Body of pancreas (tissue), 4 donors: ENCODE data around the gene GALNT2. TPM values are rescaled to one million over a fixed set of nuclear protein-coding genes. Genes with fewer than 3 reads are reported as not detected.

Experiments
- ATAC-seq: fragments of 150-250 bp; one replicate; pipeline ENCODE4 v1.9.1; 2016
- DNase-seq, 4 donors: peaks; one replicate each; pipeline ENCODE4 v3.0.0-alpha.2; 2019
- H3K27ac ChIP-seq, 4 donors: fragments of 200-600 bp; sonication (generic); 1 replicate in 3 of 4; 2 replicates in 1 of 4; pipeline versions ENCODE4 v1.5.1 to v1.6.1; 2016 to 2019; ENCODE audit warnings: mild to moderate bottlenecking in 1 of 4, mixed read lengths in 1 of 4, moderate library complexity in 1 of 4
- H3K27me3 ChIP-seq, 2 donors: fragments of 200-600 bp; sonication (generic); one replicate each; pipeline ENCODE4 v1.6.0; 2016; ENCODE audit warnings: mild to moderate bottlenecking in 1 of 2
- H3K36me3 ChIP-seq, 2 donors: fragments of 200-600 bp; sonication (generic); replicated peaks in 1 of 2; 2 replicates each; pipeline ENCODE4 v1.5.1; 2016; ENCODE audit warnings: low read depth in 2 of 2; ENCODE audit not compliant: insufficient read depth in 1 of 2
- H3K4me1 ChIP-seq: fragments of 200-600 bp; sonication (generic); one replicate; pipeline ENCODE4 v1.6.0; 2016
- H3K4me3 ChIP-seq, 2 donors: fragments of 200-600 bp; sonication (generic); 1 replicate in 1 of 2; 2 replicates in 1 of 2; pipeline ENCODE4 v1.5.1; 2016 to 2019
- H3K9me3 ChIP-seq, 3 donors: fragments of 200-600 bp; sonication (generic); 1 replicate in 2 of 3; 2 replicates in 1 of 3; pipeline ENCODE4 v1.5.1; 2016
- CTCF ChIP-seq, 7 experiments: fragments of 450-650 bp in 4 of 7; fragments of 200-600 bp in 3 of 7; sonication (generic) in 3 of 7; IDR thresholded peaks; one replicate each; pipeline ENCODE4 v1.5.1; 2016 to 2019; ENCODE audit warnings: antibody characterized with exemption in 7 of 7
- POLR2A ChIP-seq, 3 donors: fragments of 450-650 bp; IDR thresholded peaks; one replicate each; pipeline ENCODE4 v1.6.1; 2016; ENCODE audit warnings: antibody characterized with exemption in 3 of 3, mild to moderate bottlenecking in 2 of 3
- WGBS, 2 donors: methylation state at CpG; one replicate each; pipeline ENCODE4 v1.1.5; 2017; 5-methylcytosine and 5-hydroxymethylcytosine counted together
- intact Hi-C: fragments of 100-400 bp; cut with DNase I; formaldehyde crosslinking; loops from one replicate; pipeline ENCODE4 v1.15.1; 2023
- total RNA-seq, 2 donors: library from RNA; depleted of rRNA; stranded (reverse); fragments of >200 nt; gene quantifications; one replicate each; pipeline ENCODE4 v1.1.0, GENCODE V29; 2016

GALNT2 gene
- total RNA-seq, 2 donors from 2014 or later, result 45.9 to 68.6 TPM

DNA sequence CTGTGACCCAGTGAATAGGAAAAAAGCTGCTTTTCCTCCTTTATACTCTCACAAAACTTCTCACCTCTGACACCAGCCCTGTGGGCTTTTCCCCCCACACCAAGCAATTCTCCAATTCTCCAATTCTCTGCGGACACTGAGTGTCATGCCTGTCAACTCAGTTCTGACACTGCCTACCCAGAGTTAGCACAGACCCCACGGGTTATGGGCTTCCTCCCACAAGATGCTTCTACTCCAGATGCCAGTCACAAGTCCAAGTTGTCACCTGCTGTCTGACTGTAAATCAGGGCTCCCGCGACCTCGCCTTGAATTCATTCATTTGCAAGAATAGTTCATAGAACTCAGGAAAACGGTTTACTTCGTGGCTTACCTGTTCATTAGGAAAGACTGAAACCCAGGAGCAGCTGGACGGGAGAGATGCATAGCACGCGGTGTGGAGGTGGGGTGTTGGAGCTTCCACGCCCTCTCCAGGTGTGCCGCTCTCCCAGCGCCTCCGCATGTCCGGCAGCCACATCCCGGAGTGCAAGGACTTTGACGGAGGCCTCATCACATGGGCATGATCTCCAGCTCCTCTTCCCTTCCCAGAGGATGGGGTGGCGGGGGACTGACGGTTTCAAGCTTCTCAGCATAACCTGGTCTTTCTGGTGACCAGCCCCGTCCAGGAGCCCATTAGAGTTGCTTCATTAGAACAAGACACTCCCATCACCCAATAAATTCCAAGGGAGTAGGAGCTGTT, 204.4 kb downstream of the GALNT2 start:
- Histone ChIP-seq H3K4me3 (no peak overlapping the region), H3K9me3 (no peaks in the 10 kb centered on the region), H3K27ac (peak overlapping the region in 2 of 4 donors; percentile 52 to 60), H3K4me1 (peaks cover 42% of the 10 kb centered on the region), H3K36me3 (peaks cover 3 to 7% of the 10 kb centered on the region in 2 donors), H3K27me3 (no peaks in the 10 kb centered on the region)
- DNase-seq (no peak), ATAC-seq (no peak)
- TF ChIP-seq CTCF (IDR thresholded peaks at IDR 0.05), result no peak
- no peak for TF ChIP-seq POLR2A (IDR thresholded peaks at IDR 0.05)
- intact Hi-C loops, result no loop called here
- 83 to 86% methylated on average over 16 to 20 of the region's 20 CpGs for WGBS, 2 donors

- DNase-seq, result peak in 1 of 4 donors; percentile 3
- WGBS, 2 donors, result 87 to 92% methylated on average over 9 of the region's 9 CpGs
- Histone ChIP-seq H3K4me1 (peaks cover 40% of the 10 kb centered on the region), H3K27ac (no peak overlapping the region), H3K36me3 (peaks cover 3 to 10% of the 10 kb centered on the region in 2 donors), H3K9me3 (no peaks in the 10 kb centered on the region), H3K27me3 (no peaks in the 10 kb centered on the region), H3K4me3 (no peak overlapping the region)
- intact Hi-C loops, result no loop called here
- no peak for ATAC-seq
- TF ChIP-seq POLR2A (IDR thresholded peaks at IDR 0.05), result no peak
- TF ChIP-seq CTCF (IDR thresholded peaks at IDR 0.05), result no peak
These were observed 205.5 kb downstream of the GALNT2 start for GRCh38 chr1:230272557-230272956.

- DNase-seq (no peak), ATAC-seq (no peak)
- peaks cover 3 to 12% of the 10 kb centered on the region in 2 donors for H3K36me3 ChIP-seq
- no peaks in the 10 kb centered on the region for H3K27me3 ChIP-seq
- H3K9me3 ChIP-seq, result no peaks in the 10 kb centered on the region
- H3K4me3 ChIP-seq, result no peak overlapping the region
- intact Hi-C loops, result no loop called here
- WGBS, 2 donors, result 67 to 72% methylated on average over 7 of the region's 7 CpGs
- TF ChIP-seq CTCF (IDR thresholded peaks at IDR 0.05) (no peak), POLR2A (IDR thresholded peaks at IDR 0.05) (no peak)
- H3K4me1 ChIP-seq, result peaks cover 36% of the 10 kb centered on the region
- H3K27ac ChIP-seq, result no peak overlapping the region
These were observed 206.2 kb downstream of the GALNT2 start for GRCh38 chr1:230273141-230273710.

DNA sequence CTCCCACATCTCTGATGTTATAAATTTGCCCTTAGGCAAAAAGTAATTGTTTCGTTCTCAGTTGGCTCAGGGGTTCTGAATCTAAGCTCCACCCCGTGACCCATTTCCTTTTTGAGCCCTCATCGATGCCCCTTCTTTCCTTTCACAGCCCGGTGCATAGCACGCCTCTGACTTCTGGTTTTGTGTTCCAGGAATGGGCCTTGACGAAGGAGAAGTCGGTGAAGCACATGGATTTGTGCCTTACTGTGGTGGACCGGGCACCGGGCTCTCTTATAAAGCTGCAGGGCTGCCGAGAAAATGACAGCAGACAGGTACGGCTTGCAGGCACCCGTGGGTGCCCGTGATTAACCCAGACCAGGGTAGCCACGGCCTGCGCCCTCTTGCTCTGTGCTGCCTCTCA, 207.2 kb downstream of the GALNT2 start:
- intact Hi-C loops, result no loop called here
- ATAC-seq, result no peak
- peaks cover 3 to 18% of the 10 kb centered on the region in 2 donors for H3K36me3 ChIP-seq
- peak overlapping the region in 2 of 4 donors; percentile 10 to 13 for H3K27ac ChIP-seq
- no peaks in the 10 kb centered on the region for H3K9me3 ChIP-seq
- no peaks in the 10 kb centered on the region for H3K27me3 ChIP-seq
- 56 to 72% methylated on average over 15 of the region's 15 CpGs for WGBS, 2 donors
- H3K4me3 ChIP-seq, result no peak overlapping the region
- H3K4me1 ChIP-seq, result peaks cover 26% of the 10 kb centered on the region
- TF ChIP-seq POLR2A (IDR thresholded peaks at IDR 0.05), result no peak
- no peak for TF ChIP-seq CTCF (IDR thresholded peaks at IDR 0.05)
- no peak for DNase-seq
